ENCODE results near the gene RNF212.
A peak's percentile ranks its signal among the peaks of the same experiment; 100 is the strongest.
"Not testable (repeated sequence)": the region's sequence is repeated elsewhere in the genome, so short reads cannot be mapped to it uniquely, and the experiment has no call there.

Gene RNF212

GRCh38 chr4:1048773-1049590, 64.4 kb downstream of the RNF212 start:
- Mint-ChIP-seq H3K4me1 (peaks cover 7% of the 10 kb centered on the region), H3K27me3 (peaks cover 19% of the 10 kb centered on the region), H3K9me3 (peaks cover 2% of the 10 kb centered on the region), H3K4me3 (no peak overlapping the region), H3K36me3 (peaks cover 4% of the 10 kb centered on the region), H3K27ac (no peak overlapping the region)
- ATAC-seq (ENCODE audit: low read depth) (peak; percentile 74), DNase-seq (ENCODE audit: low spot score in 2 of 2) (no peak)

- peaks cover 2% of the 10 kb centered on the region for H3K9me3 Mint-ChIP-seq
- H3K4me1 Mint-ChIP-seq = peaks cover 7% of the 10 kb centered on the region
- ATAC-seq (ENCODE audit: low read depth) (no peak), DNase-seq (ENCODE audit: low spot score in 2 of 2) (no peak)
- peaks cover 4% of the 10 kb centered on the region for H3K36me3 Mint-ChIP-seq
- H3K27ac Mint-ChIP-seq = no peak overlapping the region
- H3K4me3 Mint-ChIP-seq = no peak overlapping the region
- peaks cover 20% of the 10 kb centered on the region for H3K27me3 Mint-ChIP-seq
Measured at GRCh38 chr4:1047976-1048772, 65.2 kb downstream of the RNF212 start.

- Mint-ChIP-seq H3K4me1 (peaks cover 7% of the 10 kb centered on the region), H3K9me3 (peaks cover 2% of the 10 kb centered on the region), H3K4me3 (no peak overlapping the region), H3K27ac (no peak overlapping the region), H3K36me3 (peaks cover 4% of the 10 kb centered on the region), H3K27me3 (peaks cover 24% of the 10 kb centered on the region)
- ATAC-seq (ENCODE audit: low read depth) (no peak), DNase-seq (ENCODE audit: low spot score in 2 of 2) (no peak)
Measured at GRCh38 chr4:1047106-1047975, 66.0 kb downstream of the RNF212 start.

- not testable (repeated sequence) for H3K4me1 Mint-ChIP-seq; H3K4me3 Mint-ChIP-seq; H3K27ac Mint-ChIP-seq; H3K36me3 Mint-ChIP-seq; ATAC-seq (ENCODE audit: low read depth); DNase-seq (ENCODE audit: low spot score in 2 of 2); H3K9me3 Mint-ChIP-seq
- peaks cover 26% of the 10 kb centered on the region for H3K27me3 Mint-ChIP-seq
Measured at GRCh38 chr4:1046581-1047011, 66.8 kb downstream of the RNF212 start.

- DNase-seq (ENCODE audit: low spot score in 2 of 2) (no peak), ATAC-seq (ENCODE audit: low read depth) (no peak)
- Mint-ChIP-seq H3K27ac (no peak overlapping the region), H3K9me3 (no peaks in the 10 kb centered on the region), H3K4me1 (peaks cover 7% of the 10 kb centered on the region), H3K4me3 (no peak overlapping the region), H3K36me3 (peaks cover 2% of the 10 kb centered on the region), H3K27me3 (peaks cover 26% of the 10 kb centered on the region)
Measured at GRCh38 chr4:1045595-1046201, 67.7 kb downstream of the RNF212 start.

- peaks cover 27% of the 10 kb centered on the region for H3K27me3 Mint-ChIP-seq
- H3K9me3 Mint-ChIP-seq = no peaks in the 10 kb centered on the region
- H3K4me3 Mint-ChIP-seq = no peak overlapping the region
- ATAC-seq (ENCODE audit: low read depth) = no peak
- peaks cover 7% of the 10 kb centered on the region for H3K4me1 Mint-ChIP-seq
- peaks cover 2% of the 10 kb centered on the region for H3K36me3 Mint-ChIP-seq
- no peak overlapping the region for H3K27ac Mint-ChIP-seq
- no peak for DNase-seq (ENCODE audit: low spot score in 2 of 2)
Measured at GRCh38 chr4:1045193-1045594, 68.2 kb downstream of the RNF212 start.

- DNase-seq (ENCODE audit: low spot score in 2 of 2) (no peak), ATAC-seq (ENCODE audit: low read depth) (no peak)
- no peaks in the 10 kb centered on the region for H3K9me3 Mint-ChIP-seq
- peaks cover 27% of the 10 kb centered on the region for H3K27me3 Mint-ChIP-seq
- peaks cover 7% of the 10 kb centered on the region for H3K4me1 Mint-ChIP-seq
- no peak overlapping the region for H3K27ac Mint-ChIP-seq
- H3K4me3 Mint-ChIP-seq = no peak overlapping the region
- peaks cover 2% of the 10 kb centered on the region for H3K36me3 Mint-ChIP-seq
Measured at GRCh38 chr4:1044469-1045192, 68.7 kb downstream of the RNF212 start.

GRCh38 chr4:1043651-1044468, 69.5 kb downstream of the RNF212 start:
- peaks cover 2% of the 10 kb centered on the region for H3K4me1 Mint-ChIP-seq
- peaks cover 22% of the 10 kb centered on the region for H3K27me3 Mint-ChIP-seq
- H3K27ac Mint-ChIP-seq = no peak overlapping the region
- H3K9me3 Mint-ChIP-seq = no peaks in the 10 kb centered on the region
- ATAC-seq (ENCODE audit: low read depth) = no peak
- H3K36me3 Mint-ChIP-seq = no peaks in the 10 kb centered on the region
- no peak overlapping the region for H3K4me3 Mint-ChIP-seq
- no peak for DNase-seq (ENCODE audit: low spot score in 2 of 2)

GRCh38 chr4:1043162-1043561, 70.2 kb downstream of the RNF212 start:
- Mint-ChIP-seq H3K4me1 (peaks cover 2% of the 10 kb centered on the region), H3K4me3 (no peak overlapping the region), H3K27me3 (peaks cover 22% of the 10 kb centered on the region), H3K36me3 (no peaks in the 10 kb centered on the region), H3K9me3 (no peaks in the 10 kb centered on the region), H3K27ac (no peak overlapping the region)
- DNase-seq (ENCODE audit: low spot score in 2 of 2) (no peak), ATAC-seq (ENCODE audit: low read depth) (no peak)

GRCh38 chr4:1042352-1043055, 70.9 kb downstream of the RNF212 start:
- DNase-seq (ENCODE audit: low spot score in 2 of 2) = no peak
- H3K4me1 Mint-ChIP-seq = peaks cover 2% of the 10 kb centered on the region
- ATAC-seq (ENCODE audit: low read depth) = no peak
- H3K4me3 Mint-ChIP-seq = no peak overlapping the region
- no peak overlapping the region for H3K27ac Mint-ChIP-seq
- H3K27me3 Mint-ChIP-seq = peaks cover 18% of the 10 kb centered on the region
- no peaks in the 10 kb centered on the region for H3K36me3 Mint-ChIP-seq
- H3K9me3 Mint-ChIP-seq = no peaks in the 10 kb centered on the region

GRCh38 chr4:1041936-1042330, 71.4 kb downstream of the RNF212 start:
- H3K9me3 Mint-ChIP-seq = no peaks in the 10 kb centered on the region
- ATAC-seq (ENCODE audit: low read depth) = no peak
- no peak for DNase-seq (ENCODE audit: low spot score in 2 of 2)
- no peak overlapping the region for H3K27ac Mint-ChIP-seq
- H3K4me1 Mint-ChIP-seq = peaks cover 2% of the 10 kb centered on the region
- H3K27me3 Mint-ChIP-seq = peaks cover 16% of the 10 kb centered on the region
- H3K4me3 Mint-ChIP-seq = no peak overlapping the region
- H3K36me3 Mint-ChIP-seq = no peaks in the 10 kb centered on the region
